Mesenteric fat pad (tissue), 1 donor: ENCODE results near the gene AFMID. TPM values are rescaled to one million over a fixed set of nuclear protein-coding genes. Genes with fewer than 3 reads are reported as not detected.
A peak's percentile ranks its signal among the peaks of the same experiment; 100 is the strongest.

Experiments
- DNase-seq: peaks from one replicate; pipeline ENCODE4 v3.0.0-alpha.2; 2020; ENCODE audit warnings: low spot score
- total RNA-seq: library from RNA; stranded (reverse); fragmentation: NEBNext Ultra II Directional; extraction: Animal tissue kit (Norgen Biotek cat#: 25700); gene quantifications from one replicate; pipeline ENCODE4 v1.2.1, GENCODE V29; 2021
- donor health status: DM: yes; HTN: yes; CAD: no.

AFMID gene
- total RNA-seq, 1 donor from 2014 or later = 19.7 TPM

DNA sequence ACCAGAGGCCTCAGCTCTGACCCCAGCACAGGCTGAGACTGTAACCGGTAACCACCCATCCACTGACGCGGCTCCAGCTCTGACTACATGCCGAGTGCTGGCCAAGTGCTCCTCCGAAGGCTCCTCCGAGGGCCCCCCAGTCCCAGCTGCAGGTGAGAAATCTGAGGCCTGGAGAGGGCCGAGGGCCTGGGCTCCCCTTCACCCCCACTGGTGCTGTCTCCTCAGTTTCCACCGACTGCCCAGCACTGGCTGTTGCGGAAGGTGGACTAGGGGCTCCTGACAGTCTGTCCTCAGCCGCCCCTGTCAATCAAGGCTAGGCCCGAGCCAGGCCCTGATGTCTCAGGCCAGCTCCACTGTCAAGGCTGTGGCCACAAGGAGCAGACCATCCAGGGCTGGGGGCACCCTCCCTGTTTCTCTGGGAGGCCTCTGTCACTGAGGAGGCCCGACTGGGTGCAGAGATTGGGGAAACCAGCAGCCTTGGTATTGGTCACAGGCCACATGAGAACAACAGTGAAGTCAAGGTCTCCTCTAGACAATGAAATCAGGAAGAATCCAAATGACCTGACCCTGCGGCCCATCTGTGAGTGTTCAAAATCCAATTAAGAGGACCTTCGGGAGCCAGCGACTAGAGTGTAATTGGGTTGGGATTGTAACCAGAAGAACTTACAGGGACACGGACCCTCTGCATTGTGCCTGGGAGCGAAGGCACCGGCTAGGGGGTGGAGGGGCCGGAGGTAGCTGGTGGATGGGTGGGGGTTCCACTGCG is 49.4 kb downstream of the AFMID start:
- DNase-seq = no peak

GRCh38 chr17:78237401-78238012 is 50.3 kb downstream of the AFMID start:
- DNase-seq = no peak

DNA sequence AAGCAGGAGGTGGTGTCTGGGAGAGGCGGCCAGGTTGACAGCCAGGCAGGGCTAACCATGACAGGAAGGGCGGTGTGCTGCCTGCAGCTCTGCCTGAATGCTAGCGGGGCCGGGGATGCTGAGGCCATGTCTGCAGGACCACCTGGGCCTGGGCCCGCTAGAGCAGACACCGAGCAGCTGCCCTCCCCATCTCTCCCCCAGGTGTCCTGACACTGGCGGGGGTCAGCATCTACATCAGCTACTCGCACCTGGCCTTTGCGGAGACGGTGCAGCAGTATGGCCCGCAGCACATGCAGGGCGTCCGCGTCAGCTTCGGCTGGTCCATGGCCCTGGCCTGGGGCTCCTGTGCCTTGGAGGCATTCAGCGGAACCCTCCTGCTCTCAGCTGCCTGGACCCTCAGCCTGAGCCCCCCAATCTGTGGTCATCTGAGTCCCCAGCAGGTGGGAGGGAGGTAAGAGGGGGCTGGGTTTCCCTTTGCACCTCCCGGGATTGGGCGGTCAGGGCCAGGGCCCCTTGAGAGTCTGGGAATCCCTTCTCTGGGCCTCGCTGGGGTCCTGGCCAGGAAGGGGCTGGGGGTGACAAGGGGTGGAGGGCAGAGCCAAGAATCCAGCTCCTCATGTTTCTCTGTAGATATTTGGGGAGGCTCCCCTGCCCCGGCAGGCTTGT is 51.8 kb downstream of the AFMID start:
- no peak for DNase-seq

DNA sequence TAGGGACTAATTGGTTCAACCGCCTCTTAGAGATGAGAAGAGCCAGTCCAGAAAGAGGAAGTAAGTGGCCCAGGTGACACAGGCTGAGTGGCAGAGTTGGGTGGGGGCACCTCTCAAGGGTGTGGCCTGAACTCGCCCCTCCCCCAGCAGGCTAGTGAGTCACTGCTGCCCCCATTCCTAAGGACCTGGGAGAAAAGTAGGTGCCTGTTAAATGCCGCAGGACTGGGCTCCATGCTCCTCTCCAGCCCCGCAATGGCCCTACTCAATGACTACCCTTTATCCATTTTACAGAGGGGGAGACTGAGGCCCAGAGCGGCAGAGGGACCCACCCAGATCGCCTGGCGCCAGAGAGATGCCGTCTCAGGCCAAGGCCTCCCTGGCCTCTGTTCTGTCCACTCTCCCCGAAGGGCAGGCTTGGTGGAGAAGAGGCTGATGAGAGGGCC is 52.3 kb downstream of the AFMID start:
- no peak for DNase-seq

DNA sequence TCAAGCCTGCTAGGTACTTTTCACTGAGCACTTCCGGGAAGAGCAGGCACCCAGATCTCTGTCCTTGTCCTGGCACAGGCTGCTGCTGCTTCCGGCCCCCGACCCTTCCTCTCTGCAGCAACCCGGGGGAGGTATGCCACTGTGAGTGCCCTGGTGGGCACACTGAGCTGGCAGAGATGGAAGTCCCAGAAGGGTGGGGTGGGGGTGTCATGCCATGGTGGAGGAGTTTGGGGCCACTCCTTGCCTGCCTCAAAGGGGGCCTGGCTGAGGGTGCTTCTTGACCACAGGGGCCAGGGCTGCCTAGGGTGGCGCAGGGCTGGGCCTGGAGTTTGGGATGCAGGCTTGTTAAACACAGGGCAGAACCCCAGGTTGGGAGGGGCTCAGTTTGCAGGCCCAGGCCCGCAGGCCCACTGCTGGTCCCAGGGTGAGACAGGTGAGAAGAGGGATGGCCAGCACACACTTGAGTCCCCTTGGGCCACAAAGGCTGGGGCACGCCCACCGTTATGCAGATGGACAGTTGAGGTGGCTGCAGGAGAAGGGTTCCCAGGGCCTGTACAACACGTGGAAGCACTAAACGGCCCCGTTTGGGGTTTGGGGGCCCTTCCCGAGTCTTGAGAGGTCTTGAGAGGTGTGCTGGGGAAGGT is 53.0 kb downstream of the AFMID start:
- no peak for DNase-seq

GRCh38 chr17:78240839-78241238 is 53.7 kb downstream of the AFMID start:
- no peak for DNase-seq

DNA sequence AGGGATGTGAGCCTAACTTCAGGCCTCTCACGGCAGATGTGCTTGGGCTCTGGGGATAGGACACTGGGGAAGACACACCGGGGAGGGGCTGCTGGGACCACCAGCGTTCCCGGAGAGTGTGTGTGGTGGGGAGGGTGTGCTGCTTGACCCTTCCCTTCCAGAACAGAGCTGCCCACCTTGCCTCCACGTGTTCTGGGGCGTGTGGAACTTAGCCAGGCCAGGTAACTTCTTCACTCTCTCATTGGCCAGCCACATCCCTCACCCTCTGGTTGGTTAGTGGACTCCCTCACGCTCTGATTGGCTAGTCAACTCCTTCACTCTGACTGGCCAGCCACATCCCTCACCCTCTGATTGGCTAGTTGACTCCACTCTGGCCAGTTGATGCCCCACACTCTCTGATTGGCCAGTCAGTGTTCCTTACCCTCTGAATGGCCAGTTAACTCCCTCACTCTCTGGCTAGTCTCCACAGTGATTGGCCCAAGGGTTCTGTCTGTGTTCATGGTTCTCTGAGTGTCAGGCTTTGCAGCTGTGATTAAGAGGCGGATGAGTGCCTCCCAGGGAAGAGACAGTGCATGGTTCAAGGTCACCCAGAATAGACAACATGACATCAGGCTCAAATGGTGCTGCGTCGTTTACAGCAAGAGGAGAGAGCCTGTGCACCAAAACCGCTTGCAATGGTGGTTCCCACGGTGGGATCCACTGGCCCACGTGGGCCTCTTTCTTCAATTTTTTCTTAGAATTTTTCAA is 54.3 kb downstream of the AFMID start:
- DNase-seq = no peak

DNA sequence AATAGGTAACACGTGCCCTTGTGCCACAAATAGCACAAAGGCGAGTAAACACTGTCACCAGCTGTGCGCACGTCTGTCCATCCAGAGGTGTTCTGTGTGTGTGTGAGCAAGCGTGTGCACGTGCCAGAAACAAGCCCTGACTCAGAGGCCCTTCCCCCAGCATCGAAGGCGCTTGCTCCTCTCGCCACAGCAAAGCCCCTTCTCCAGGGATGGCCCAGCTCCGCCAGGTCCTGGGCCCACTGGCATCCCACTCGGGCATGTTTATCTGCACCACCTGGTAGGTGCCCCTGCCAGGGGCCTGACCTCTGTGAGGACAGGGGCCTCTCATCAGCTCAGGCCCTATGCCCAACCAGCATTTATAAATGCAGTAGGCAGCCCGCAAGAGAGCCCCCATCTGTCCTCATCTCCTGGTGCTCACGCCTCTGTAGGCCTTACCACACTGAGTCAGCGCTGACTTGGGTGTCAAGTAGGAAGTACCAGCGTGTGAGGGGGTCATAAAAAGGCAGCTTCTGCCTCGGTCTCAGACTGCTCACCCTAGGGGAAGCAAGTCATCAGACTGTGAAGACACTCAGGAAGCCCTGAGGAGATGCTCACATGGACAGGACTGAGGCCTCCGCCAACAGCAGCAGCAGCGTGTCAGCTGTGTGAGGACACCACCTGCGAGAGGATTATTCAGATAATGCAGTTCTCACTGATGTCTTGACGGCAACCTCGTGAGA is 55.0 kb downstream of the AFMID start:
- DNase-seq = no peak

- DNase-seq = no peak
These were observed 60.1 kb downstream of the AFMID start for GRCh38 chr17:78247304-78247703.

DNA sequence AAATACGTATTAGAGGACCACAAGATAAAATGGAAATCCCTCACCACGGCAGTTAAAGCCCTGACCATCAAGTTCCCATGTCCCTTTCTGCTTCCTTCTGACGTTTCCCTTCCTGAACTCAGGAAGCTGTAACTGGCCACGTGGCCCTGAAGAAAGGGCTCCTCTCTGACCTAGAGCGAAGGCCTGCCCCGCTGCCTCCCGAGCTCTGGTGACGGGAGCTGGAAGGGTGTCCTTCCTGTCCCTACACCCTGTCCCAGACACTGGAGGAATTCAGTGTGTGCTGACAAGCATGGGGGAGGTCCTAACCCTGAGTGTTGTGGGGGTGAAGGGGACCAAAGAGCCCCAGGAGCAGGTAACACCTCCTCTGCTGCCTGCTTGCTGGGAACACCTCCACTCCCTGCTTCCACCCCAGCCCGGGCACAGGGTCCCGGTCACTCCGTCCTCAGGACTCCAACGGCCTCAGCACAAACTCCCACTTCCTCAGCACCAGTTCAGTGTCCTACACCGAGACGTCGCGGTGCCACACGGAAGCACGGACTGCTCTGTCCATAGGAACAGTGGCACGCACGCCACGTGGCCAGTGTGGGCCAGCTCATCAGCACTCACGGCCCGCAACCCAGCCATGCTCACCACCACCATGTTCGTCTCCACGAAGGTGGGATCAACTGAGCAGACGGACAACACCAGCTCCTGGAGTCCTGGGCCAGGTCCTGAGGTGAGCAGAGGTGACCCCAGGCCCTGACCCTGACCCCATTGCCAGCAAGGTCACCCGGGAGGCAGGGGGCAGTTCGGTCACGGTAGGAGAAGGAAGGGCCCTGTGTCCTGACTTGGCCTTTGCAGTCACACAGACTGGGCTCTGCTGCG is 61.1 kb downstream of the AFMID start:
- no peak for DNase-seq

GRCh38 chr17:78249074-78249817 is 62.1 kb downstream of the AFMID start:
- DNase-seq = no peak

DNA sequence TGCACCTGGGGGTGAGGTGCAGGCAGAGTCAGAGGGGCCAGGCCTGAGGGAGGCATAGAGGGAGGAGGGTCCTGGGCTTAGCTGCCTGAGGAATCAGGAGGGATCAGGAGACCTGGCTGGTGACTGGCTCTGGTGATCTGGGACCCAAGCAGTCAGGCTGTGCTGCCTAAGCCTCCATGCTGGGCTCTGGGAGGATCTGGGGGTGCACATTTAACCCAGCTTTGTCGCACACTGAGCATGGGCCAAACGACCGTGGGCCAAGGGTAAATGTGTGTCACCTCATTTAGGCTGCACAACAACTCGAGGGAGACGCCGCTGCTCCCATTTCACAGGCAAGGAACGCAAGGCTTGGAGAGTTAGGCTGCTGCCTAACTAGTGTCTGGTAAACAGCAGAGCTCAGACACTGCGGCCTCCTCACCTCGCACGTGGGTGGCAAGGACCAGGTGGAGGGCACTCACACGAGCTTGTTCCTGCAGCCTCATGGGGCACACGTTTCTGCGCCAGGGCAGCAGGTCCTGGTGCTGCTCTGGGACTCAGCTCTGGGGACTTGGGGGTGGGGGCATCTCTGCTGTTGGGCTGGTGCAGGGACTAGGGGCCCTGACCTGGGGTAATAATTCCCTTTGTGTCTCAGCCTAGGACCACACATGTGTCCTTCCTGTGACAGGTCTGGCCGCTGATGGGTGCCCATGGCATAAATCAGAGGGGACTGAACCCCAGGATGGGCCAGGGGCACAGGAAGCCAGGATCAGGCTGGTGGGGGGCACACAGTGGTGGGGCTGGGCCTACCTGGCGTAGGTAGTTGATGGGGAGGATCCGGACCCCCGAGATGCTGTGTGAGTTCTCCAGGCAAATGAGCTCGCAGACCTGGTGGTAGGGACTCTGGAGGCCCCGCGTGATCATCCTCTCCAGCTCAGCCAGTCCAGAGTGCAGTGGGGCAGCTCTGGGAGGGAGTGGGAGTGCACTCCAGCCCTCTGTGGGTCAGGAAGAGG is 63.0 kb downstream of the AFMID start:
- DNase-seq = no peak

DNA sequence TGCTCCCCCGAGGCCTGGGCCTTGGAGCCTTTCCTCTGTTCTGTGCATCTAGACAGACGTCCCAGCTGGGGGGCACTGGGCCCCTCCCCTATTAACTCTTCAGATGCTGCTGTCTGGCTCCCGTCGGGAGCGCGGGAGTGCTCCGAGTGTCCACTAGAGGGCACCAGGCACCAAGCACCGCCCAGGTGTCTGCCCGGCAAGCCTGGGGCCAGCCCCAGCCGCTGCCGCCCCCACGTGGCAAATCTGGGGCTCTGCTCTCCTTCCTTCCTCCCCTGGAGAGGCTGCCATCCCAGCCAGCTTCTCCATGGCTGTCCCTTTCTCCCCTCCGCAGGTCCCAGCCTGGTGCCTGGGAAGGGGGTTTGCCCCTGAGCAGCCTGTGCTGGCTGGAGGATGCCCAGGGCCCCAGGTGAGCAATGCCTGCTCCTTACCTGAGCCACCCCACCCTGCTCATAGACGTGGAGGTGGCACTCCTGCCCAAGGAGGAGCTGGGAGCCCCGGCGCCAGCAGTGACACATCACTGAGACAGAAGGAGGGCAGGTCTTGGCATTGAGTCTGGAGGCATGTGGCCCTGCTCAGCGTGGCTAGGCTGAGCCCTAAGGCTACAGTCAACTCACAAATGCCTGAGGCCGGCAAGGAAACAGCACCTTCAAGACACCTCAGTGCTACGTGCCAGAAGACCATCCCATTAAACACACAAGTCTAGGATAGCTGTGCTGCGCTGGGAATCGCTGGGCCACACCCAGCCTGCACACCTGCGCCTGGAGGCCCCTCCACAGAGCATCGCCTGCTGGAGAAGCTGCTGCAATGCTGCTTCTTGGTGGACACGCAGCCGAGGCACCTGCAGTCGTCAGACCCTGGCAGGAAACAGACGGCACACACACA is 64.0 kb downstream of the AFMID start:
- peak; percentile 96 for DNase-seq

DNA sequence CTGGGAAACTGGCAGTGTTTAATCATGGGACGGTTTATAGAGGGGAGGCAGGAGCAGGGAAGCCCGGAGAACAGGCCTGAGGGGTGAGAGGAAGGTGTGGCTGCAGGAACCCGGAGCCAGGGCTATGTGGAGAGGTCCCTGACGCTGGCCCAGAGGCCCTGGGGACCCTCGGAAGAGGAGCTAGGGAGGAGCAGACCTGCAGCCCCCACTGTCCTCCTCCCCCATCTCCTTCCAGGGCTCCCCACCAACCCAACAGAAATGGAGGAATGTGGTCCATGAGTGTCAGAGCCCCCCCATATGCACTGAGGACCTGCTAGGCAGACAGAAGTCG is 64.6 kb downstream of the AFMID start:
- DNase-seq = no peak

DNA sequence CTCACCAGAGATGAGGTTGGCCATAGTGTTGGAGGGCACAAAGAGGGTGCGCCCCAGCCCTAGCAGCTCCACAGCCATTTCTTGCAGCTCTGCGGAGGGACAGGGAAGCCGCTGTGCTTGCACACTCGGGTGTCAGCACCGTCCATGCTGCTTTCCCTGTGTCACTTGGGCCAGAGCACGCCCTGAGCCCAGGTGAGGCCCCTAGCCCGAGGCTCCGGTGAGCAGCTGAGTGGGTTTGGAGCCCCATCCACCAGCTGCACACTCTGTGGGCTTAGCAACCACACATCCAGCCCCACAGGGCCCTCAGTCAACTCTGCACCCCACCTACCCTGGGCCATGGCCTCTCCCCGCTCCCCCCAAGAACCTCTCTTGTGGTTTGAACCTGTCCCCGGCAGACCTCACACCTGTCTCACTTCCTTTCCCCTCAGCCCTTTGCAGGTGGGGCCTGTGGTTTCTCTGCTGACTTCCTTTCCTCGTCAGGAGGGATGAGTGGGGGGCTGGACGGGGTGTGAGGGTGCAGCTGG is 65.0 kb downstream of the AFMID start:
- no peak for DNase-seq
